Mesendoderm (in vitro differentiated cells): ENCODE measurements around the gene TSPEAR.

ENCODE experiments used
- DNase-seq: peaks from one replicate; pipeline ENCODE4 v3.0.0; 2013
- H2AK5ac ChIP-seq: 2 replicates; pipeline ENCODE4 v1.6.1; 2013; ENCODE audit warnings: low read length, inconsistent platforms
- H2BK120ac ChIP-seq: 2 replicates; pipeline ENCODE4 v1.6.1; 2013; ENCODE audit warnings: low read depth, mild to moderate bottlenecking, low read length, moderate library complexity, mixed read lengths
- H2BK15ac ChIP-seq: replicated peaks from 2 replicates; pipeline ENCODE4 v1.6.1; 2013; ENCODE audit warnings: low read depth, mild to moderate bottlenecking, moderate library complexity
- H2BK5ac ChIP-seq: 2 replicates; pipeline ENCODE4 v1.6.1; 2013; ENCODE audit warnings: low read length, inconsistent platforms
- H3K18ac ChIP-seq: 2 replicates; pipeline ENCODE4 v1.6.1; 2013; ENCODE audit warnings: mild to moderate bottlenecking, low read length, mixed read lengths
- H3K23ac ChIP-seq: one replicate; pipeline ENCODE4 v1.6.1; 2013; ENCODE audit warnings: low read length
- H3K27ac ChIP-seq: 2 replicates; pipeline ENCODE4 v1.5.1; 2013; ENCODE audit warnings: low read depth, mild to moderate bottlenecking, inconsistent platforms, low read length, moderate library complexity
- H3K27me3 ChIP-seq: 2 replicates; pipeline ENCODE4 v1.6.1; 2013; ENCODE audit warnings: low read length, control low read depth, mild to moderate bottlenecking, inconsistent platforms; ENCODE audit not compliant: insufficient read depth, poor library complexity
- H3K36me3 ChIP-seq: 2 replicates; pipeline ENCODE4 v1.6.1; 2013; ENCODE audit warnings: low read length, inconsistent platforms; ENCODE audit not compliant: control insufficient read depth, insufficient read depth
- H3K4ac ChIP-seq: one replicate; pipeline ENCODE4 v1.6.1; 2013; ENCODE audit warnings: low read depth, mild to moderate bottlenecking, low read length, moderate library complexity
- H3K4me1 ChIP-seq: 2 replicates; pipeline ENCODE4 v1.6.1; 2013; ENCODE audit warnings: low read depth, low read length, inconsistent platforms; ENCODE audit not compliant: control insufficient read depth
- H3K4me2 ChIP-seq: 2 replicates; pipeline ENCODE4 v1.6.1; 2013; ENCODE audit warnings: low read length
- H3K4me3 ChIP-seq: 2 replicates; pipeline ENCODE4 v1.5.1; 2013; ENCODE audit warnings: mild to moderate bottlenecking, low read length
- H3K56ac ChIP-seq: one replicate; pipeline ENCODE4 v1.6.1; 2013; ENCODE audit warnings: low read length
- H3K79me1 ChIP-seq: 2 replicates; pipeline ENCODE4 v1.6.1; 2013; ENCODE audit warnings: low read length, inconsistent platforms
- H3K79me2 ChIP-seq: 2 replicates; pipeline ENCODE4 v1.6.1; 2013; ENCODE audit warnings: mild to moderate bottlenecking, low read length; ENCODE audit not compliant: control insufficient read depth, insufficient read depth
- H3K9ac ChIP-seq: 2 replicates; pipeline ENCODE4 v1.6.1; 2013; ENCODE audit warnings: low read length, inconsistent platforms
- H4K5ac ChIP-seq: one replicate; pipeline ENCODE4 v1.6.1; 2013; ENCODE audit warnings: low read length
- H4K8ac ChIP-seq: one replicate; pipeline ENCODE4 v1.6.1; 2013; ENCODE audit warnings: low read depth, mild to moderate bottlenecking, control low read depth, low read length, moderate library complexity
- WGBS: extraction: QIAGEN DNeasy Blood & Tissue Kit; methylation state at CpG from one replicate; pipeline ENCODE4 v1.1.7; 2013; ENCODE audit warnings: low lambda C conversion rate, missing lambda C conversion rate; ENCODE audit not compliant: insufficient coverage; ENCODE audit errors: extremely low coverage; 5-methylcytosine and 5-hydroxymethylcytosine counted together

The TSPEAR gene

DNA sequence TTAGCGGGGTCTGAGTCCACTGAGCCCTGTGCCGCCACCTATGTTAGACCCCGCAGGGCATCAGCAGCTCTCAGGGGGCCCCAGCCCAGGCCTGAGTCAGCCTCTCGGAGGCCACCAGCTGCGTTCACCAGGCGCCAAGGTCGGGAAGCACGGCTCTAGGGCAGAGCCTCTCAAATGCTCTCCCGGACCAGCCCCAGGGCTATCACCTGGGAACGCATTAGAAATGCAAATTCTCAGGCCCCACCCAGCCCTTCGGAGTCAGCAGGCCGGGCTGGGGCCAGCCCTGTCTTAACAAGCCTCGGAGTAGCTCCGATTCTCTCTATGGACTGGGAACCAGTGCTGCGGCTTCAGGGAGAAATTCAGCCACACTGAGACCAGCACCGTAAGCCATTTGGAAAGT lies 37.2 kb upstream of the TSPEAR start:
- H3K9ac ChIP-seq: peak overlapping the region; percentile 70
- no peak overlapping the region for H3K23ac ChIP-seq
- peak; percentile 94 for DNase-seq
- no peak overlapping the region for H4K5ac ChIP-seq
- no peak overlapping the region for H2AK5ac ChIP-seq
- no peak overlapping the region for H2BK120ac ChIP-seq
- H3K27me3 ChIP-seq: no peaks in the 10 kb centered on the region
- H3K4ac ChIP-seq: no peak overlapping the region
- H3K27ac ChIP-seq: no peak overlapping the region
- H2BK5ac ChIP-seq: peak overlapping the region; percentile 5
- H4K8ac ChIP-seq: no peak overlapping the region
- H3K56ac ChIP-seq: peak overlapping the region; percentile 88
- no peak overlapping the region for H2BK15ac ChIP-seq
- H3K79me2 ChIP-seq: no peaks in the 10 kb centered on the region
- H3K4me2 ChIP-seq: peak overlapping the region; percentile 39
- no CpG with 5 or more reads among the region's 16 CpGs for WGBS
- peak overlapping the region; percentile 64 for H3K18ac ChIP-seq
- H3K4me1 ChIP-seq: peaks cover 4% of the 10 kb centered on the region
- H3K36me3 ChIP-seq: no peaks in the 10 kb centered on the region
- no peak overlapping the region for H3K4me3 ChIP-seq
- no peaks in the 10 kb centered on the region for H3K79me1 ChIP-seq

DNA sequence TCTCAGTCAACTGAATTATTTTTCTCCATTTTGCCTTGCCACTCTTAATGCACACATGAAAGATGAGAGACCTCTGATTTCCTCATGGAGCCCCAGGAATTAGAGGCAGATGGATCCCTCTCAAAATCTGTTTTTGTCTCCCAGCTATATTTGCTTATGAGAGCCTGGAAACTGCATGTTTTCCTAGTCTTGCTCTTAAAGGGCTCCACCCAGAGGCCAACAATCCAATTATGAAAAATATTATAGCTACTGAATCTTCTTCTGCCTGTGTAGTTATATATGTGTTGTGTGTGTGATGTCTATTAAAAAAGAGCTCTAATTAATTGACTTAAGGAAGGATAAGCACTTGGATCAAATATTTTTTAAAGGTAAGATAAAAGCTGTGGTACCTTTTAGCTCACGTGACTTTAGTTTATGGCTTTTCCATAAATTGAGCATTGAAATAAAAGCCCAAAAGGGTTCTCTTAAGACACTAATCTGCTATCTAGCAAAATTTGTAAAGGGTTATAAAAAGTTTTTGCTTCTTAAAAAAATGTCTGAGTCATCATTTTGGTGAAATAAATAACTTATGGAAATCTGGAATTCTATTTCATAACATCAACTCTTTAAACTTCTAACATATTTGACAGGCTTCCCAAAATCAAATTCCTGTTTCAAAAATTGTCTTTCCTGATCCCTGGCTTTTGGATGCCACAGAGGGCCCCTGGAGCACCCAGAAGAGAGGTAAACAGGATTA lies 31.2 kb upstream of the TSPEAR start:
- WGBS: no CpG with 5 or more reads among the region's 1 CpG
- Histone ChIP-seq H3K27ac (no peak overlapping the region), H2BK15ac (no peak overlapping the region), H3K36me3 (no peaks in the 10 kb centered on the region), H3K4ac (no peak overlapping the region), H3K23ac (no peak overlapping the region), H3K9ac (no peak overlapping the region), H3K27me3 (no peaks in the 10 kb centered on the region), H2BK120ac (no peak overlapping the region), H3K4me2 (no peak overlapping the region), H4K5ac (no peak overlapping the region), H3K18ac (no peak overlapping the region), H2BK5ac (no peak overlapping the region), H3K79me2 (no peaks in the 10 kb centered on the region), H4K8ac (no peak overlapping the region), H2AK5ac (no peak overlapping the region), H3K56ac (no peak overlapping the region), H3K4me3 (no peak overlapping the region), H3K4me1 (no peaks in the 10 kb centered on the region), H3K79me1 (no peaks in the 10 kb centered on the region)
- DNase-seq: no peak

GRCh38 chr21:44741921-44742320 lies 30.5 kb upstream of the TSPEAR start:
- no peaks in the 10 kb centered on the region for H3K36me3 ChIP-seq
- H3K4me3 ChIP-seq: no peak overlapping the region
- no peak overlapping the region for H3K18ac ChIP-seq
- no peak overlapping the region for H2BK15ac ChIP-seq
- H2BK5ac ChIP-seq: no peak overlapping the region
- H2AK5ac ChIP-seq: no peak overlapping the region
- no peak for DNase-seq
- no CpG with 5 or more reads among the region's 3 CpGs for WGBS
- H3K27me3 ChIP-seq: no peaks in the 10 kb centered on the region
- H3K4ac ChIP-seq: no peak overlapping the region
- H3K23ac ChIP-seq: no peak overlapping the region
- H2BK120ac ChIP-seq: no peak overlapping the region
- H3K79me1 ChIP-seq: no peaks in the 10 kb centered on the region
- no peak overlapping the region for H3K27ac ChIP-seq
- no peak overlapping the region for H3K4me2 ChIP-seq
- no peak overlapping the region for H4K5ac ChIP-seq
- H3K79me2 ChIP-seq: no peaks in the 10 kb centered on the region
- H3K4me1 ChIP-seq: no peaks in the 10 kb centered on the region
- H3K9ac ChIP-seq: no peak overlapping the region
- no peak overlapping the region for H3K56ac ChIP-seq
- H4K8ac ChIP-seq: no peak overlapping the region

DNA sequence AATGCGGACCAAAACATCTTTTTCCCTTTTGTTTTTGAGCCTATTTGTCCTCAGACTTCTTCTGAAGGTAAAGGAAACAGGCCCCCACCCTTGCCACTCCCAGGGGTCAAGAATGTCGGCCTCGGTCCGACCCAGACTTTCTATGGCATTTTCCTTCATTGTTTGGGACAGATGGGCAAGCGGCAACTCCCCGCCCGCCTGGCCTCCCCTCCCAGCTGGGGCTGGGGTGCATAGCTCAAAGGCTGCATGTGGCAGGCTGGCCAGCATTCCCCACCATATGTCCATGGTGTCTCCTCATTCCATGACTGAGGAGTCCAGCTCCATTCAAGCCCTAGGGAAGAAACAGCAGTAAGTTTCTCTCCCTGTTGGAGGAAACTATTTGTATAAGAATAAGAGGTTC lies 29.4 kb upstream of the TSPEAR start:
- WGBS: no CpG with 5 or more reads among the region's 7 CpGs
- no peak for DNase-seq

DNA sequence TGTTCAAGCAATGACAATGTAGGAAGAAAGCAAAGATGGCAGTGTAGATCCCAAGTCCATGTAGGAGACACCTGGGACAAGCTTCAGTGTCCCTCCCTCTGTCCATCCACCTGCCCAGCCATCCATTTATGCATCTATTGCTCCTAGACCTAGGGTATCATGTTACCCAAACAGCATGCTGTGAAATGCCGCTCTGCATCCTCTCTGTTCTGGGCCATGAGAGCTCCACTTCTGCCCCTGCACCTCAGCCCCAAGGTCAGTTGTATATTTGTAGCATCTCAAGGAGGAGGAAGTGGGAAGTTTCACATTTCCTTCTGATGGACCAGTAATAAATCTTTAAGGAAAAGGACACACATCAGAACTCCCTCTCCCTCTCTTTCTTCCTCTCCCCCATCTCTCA lies 27.9 kb upstream of the TSPEAR start:
- H3K23ac ChIP-seq: no peak overlapping the region
- H3K4me3 ChIP-seq: peak overlapping the region; percentile 9
- no peaks in the 10 kb centered on the region for H3K36me3 ChIP-seq
- no peaks in the 10 kb centered on the region for H3K4me1 ChIP-seq
- H4K8ac ChIP-seq: no peak overlapping the region
- H3K79me2 ChIP-seq: no peaks in the 10 kb centered on the region
- no peak overlapping the region for H3K18ac ChIP-seq
- H3K79me1 ChIP-seq: no peaks in the 10 kb centered on the region
- no peak overlapping the region for H4K5ac ChIP-seq
- H3K56ac ChIP-seq: no peak overlapping the region
- H2BK15ac ChIP-seq: no peak overlapping the region
- H3K27ac ChIP-seq: no peak overlapping the region
- no peak overlapping the region for H3K9ac ChIP-seq
- DNase-seq: no peak
- H2BK5ac ChIP-seq: no peak overlapping the region
- H3K4me2 ChIP-seq: no peak overlapping the region
- no peak overlapping the region for H2BK120ac ChIP-seq
- H3K4ac ChIP-seq: no peak overlapping the region
- no CpG with 5 or more reads among the region's 1 CpG for WGBS
- no peak overlapping the region for H2AK5ac ChIP-seq
- no peaks in the 10 kb centered on the region for H3K27me3 ChIP-seq

More for the DNA sequence above, 29.4 kb upstream of the TSPEAR start:
- no peak overlapping the region for H3K4me3 ChIP-seq
- H3K23ac ChIP-seq: no peak overlapping the region
- no peak overlapping the region for H2AK5ac ChIP-seq
- H3K79me2 ChIP-seq: no peaks in the 10 kb centered on the region
- H3K56ac ChIP-seq: no peak overlapping the region
- no peak overlapping the region for H2BK15ac ChIP-seq
- H3K36me3 ChIP-seq: no peaks in the 10 kb centered on the region
- no peak overlapping the region for H4K5ac ChIP-seq
- no peak overlapping the region for H2BK5ac ChIP-seq
- no peaks in the 10 kb centered on the region for H3K4me1 ChIP-seq
- H3K27ac ChIP-seq: no peak overlapping the region
- H3K18ac ChIP-seq: no peak overlapping the region
- no peak overlapping the region for H2BK120ac ChIP-seq
- no peaks in the 10 kb centered on the region for H3K27me3 ChIP-seq
- H3K4ac ChIP-seq: no peak overlapping the region
- H3K4me2 ChIP-seq: no peak overlapping the region
- no peak overlapping the region for H3K9ac ChIP-seq
- no peak overlapping the region for H4K8ac ChIP-seq
- no peaks in the 10 kb centered on the region for H3K79me1 ChIP-seq

GRCh38 chr21:44738621-44739020 lies 27.2 kb upstream of the TSPEAR start:
- no peaks in the 10 kb centered on the region for H3K79me2 ChIP-seq
- H3K18ac ChIP-seq: no peak overlapping the region
- H3K4me1 ChIP-seq: no peaks in the 10 kb centered on the region
- H2BK5ac ChIP-seq: no peak overlapping the region
- H3K4me2 ChIP-seq: no peak overlapping the region
- no peaks in the 10 kb centered on the region for H3K36me3 ChIP-seq
- H2AK5ac ChIP-seq: no peak overlapping the region
- no peak overlapping the region for H3K9ac ChIP-seq
- peak overlapping the region; percentile 3 for H3K4me3 ChIP-seq
- no peak overlapping the region for H4K5ac ChIP-seq
- H3K23ac ChIP-seq: no peak overlapping the region
- H3K79me1 ChIP-seq: no peaks in the 10 kb centered on the region
- no peak overlapping the region for H2BK120ac ChIP-seq
- H3K56ac ChIP-seq: no peak overlapping the region
- WGBS: no CpG with 5 or more reads among the region's 3 CpGs
- no peak for DNase-seq
- H4K8ac ChIP-seq: no peak overlapping the region
- no peak overlapping the region for H3K4ac ChIP-seq
- no peak overlapping the region for H2BK15ac ChIP-seq
- H3K27me3 ChIP-seq: no peaks in the 10 kb centered on the region
- no peak overlapping the region for H3K27ac ChIP-seq
